ENCODE data around the gene PKD1. TPM values are rescaled to one million over a fixed set of nuclear protein-coding genes. Genes with fewer than 3 reads are reported as not detected.

The PKD1 gene
- total RNA-seq, 1 experiment from 2014 or later, result 58.9 TPM

- no peaks in the 10 kb centered on the region for H3K9me3 ChIP-seq (ENCODE audit: low read length)
- no peak overlapping the region for H3K9ac ChIP-seq (ENCODE audit: low read length)
- peaks cover 18% of the 10 kb centered on the region for H3F3A ChIP-seq (ENCODE audit: low read length, unreplicated experiment)
- no peaks in the 10 kb centered on the region for H3K9me2 ChIP-seq (replicated peaks; ENCODE audit: low read length)
- peaks cover 18% of the 10 kb centered on the region for H3K4me1 ChIP-seq (ENCODE audit: insufficient read depth, low read length)
- H3K36me3 ChIP-seq (ENCODE audit: low read depth, low read length), result no peaks in the 10 kb centered on the region; the same call in 1 of the 2 replicates
- peaks cover 2% of the 10 kb centered on the region for H3K79me2 ChIP-seq (ENCODE audit: low read length)
- no peak for ATAC-seq
- peak overlapping the region; percentile 67; the same call in 1 of the 2 replicates for H3K4me3 ChIP-seq (ENCODE audit: low read length)
- no TSS peak for BruUV-seq (replicated peaks)
- no peak overlapping the region for H3K27ac ChIP-seq (ENCODE audit: low read length)
- TF ChIP-seq EZH2 (IDR thresholded peaks at IDR 0.05; ENCODE audit: low read length, unreplicated experiment) (no peak), CTCF (conservative IDR thresholded peaks at IDR 0.05; ENCODE audit: low read depth, low read length) (no peak), EZH2phosphoT487 (IDR thresholded peaks at IDR 0.05; ENCODE audit: borderline replicate concordance, low read length) (no peak)
- peaks cover 16% of the 10 kb centered on the region for H4K20me1 ChIP-seq (ENCODE audit: low read length)
- no peaks in the 10 kb centered on the region for H3K27me3 ChIP-seq (ENCODE audit: low read length)
- no peak overlapping the region for H2AFZ ChIP-seq (ENCODE audit: low read length)
- POLR2A ChIA-PET (ENCODE audit: unreplicated experiment), result no interaction called here
- CTCF ChIA-PET, result no interaction called here
- DNase-seq, result no peak
- peak overlapping the region; percentile 99; the same call in 1 of the 2 replicates for H3K4me2 ChIP-seq (ENCODE audit: low read length)
- intact Hi-C loops (cut with micrococcal nuclease), result no loop called here
These were observed 11.7 kb upstream of the PKD1 start for GRCh38 chr16:2147378-2147777.

GRCh38 chr16:2145843-2146242 lies 10.1 kb upstream of the PKD1 start:
- Histone ChIP-seq H3K27ac (ENCODE audit: low read length) (no peak overlapping the region), H3K9ac (ENCODE audit: low read length) (no peak overlapping the region), H2AFZ (ENCODE audit: low read length) (no peak overlapping the region), H3K4me1 (ENCODE audit: insufficient read depth, low read length) (peaks cover 7% of the 10 kb centered on the region), H3K27me3 (ENCODE audit: low read length) (no peaks in the 10 kb centered on the region), H3K4me3 (ENCODE audit: low read length) (no peak overlapping the region), H4K20me1 (ENCODE audit: low read length) (peaks cover 1% of the 10 kb centered on the region), H3K79me2 (ENCODE audit: low read length) (no peaks in the 10 kb centered on the region), H3K9me2 (replicated peaks; ENCODE audit: low read length) (no peaks in the 10 kb centered on the region), H3K9me3 (ENCODE audit: low read length) (no peaks in the 10 kb centered on the region), H3K4me2 (ENCODE audit: low read length) (no peak overlapping the region), H3K36me3 (ENCODE audit: low read depth, low read length) (no peaks in the 10 kb centered on the region), H3F3A (ENCODE audit: low read length, unreplicated experiment) (peaks cover 8% of the 10 kb centered on the region)
- ChIA-PET POLR2A (ENCODE audit: unreplicated experiment) (no interaction called here), CTCF (no interaction called here)
- TF ChIP-seq EZH2 (IDR thresholded peaks at IDR 0.05; ENCODE audit: low read length, unreplicated experiment), result no peak
- TF ChIP-seq CTCF (conservative IDR thresholded peaks at IDR 0.05; ENCODE audit: low read depth, low read length), result no peak
- TF ChIP-seq EZH2phosphoT487 (IDR thresholded peaks at IDR 0.05; ENCODE audit: borderline replicate concordance, low read length), result no peak
- BruUV-seq (replicated peaks), result no TSS peak
- intact Hi-C loops (cut with micrococcal nuclease), result no loop called here
- DNase-seq, result no peak
- ATAC-seq, result no peak

- Histone ChIP-seq H3K9me3 (ENCODE audit: low read length) (no peaks in the 10 kb centered on the region), H2AFZ (ENCODE audit: low read length) (no peak overlapping the region), H3K79me2 (ENCODE audit: low read length) (no peaks in the 10 kb centered on the region), H3K4me1 (ENCODE audit: insufficient read depth, low read length) (peaks cover 5% of the 10 kb centered on the region; the same call in 1 of the 2 replicates), H3K4me2 (ENCODE audit: low read length) (no peak overlapping the region), H3K9me2 (replicated peaks; ENCODE audit: low read length) (no peaks in the 10 kb centered on the region), H3K4me3 (ENCODE audit: low read length) (no peak overlapping the region), H3K27ac (ENCODE audit: low read length) (no peak overlapping the region), H3K36me3 (ENCODE audit: low read depth, low read length) (no peaks in the 10 kb centered on the region), H3K27me3 (ENCODE audit: low read length) (no peaks in the 10 kb centered on the region), H4K20me1 (ENCODE audit: low read length) (no peaks in the 10 kb centered on the region), H3F3A (ENCODE audit: low read length, unreplicated experiment) (no peaks in the 10 kb centered on the region), H3K9ac (ENCODE audit: low read length) (no peak overlapping the region)
- ChIA-PET CTCF (no interaction called here), POLR2A (ENCODE audit: unreplicated experiment) (no interaction called here)
- intact Hi-C loops (cut with micrococcal nuclease), result no loop called here
- ATAC-seq, result no peak
- no peak for DNase-seq
- no TSS peak for BruUV-seq (replicated peaks)
- TF ChIP-seq EZH2phosphoT487 (IDR thresholded peaks at IDR 0.05; ENCODE audit: borderline replicate concordance, low read length), result no peak
- TF ChIP-seq EZH2 (IDR thresholded peaks at IDR 0.05; ENCODE audit: low read length, unreplicated experiment), result no peak
- no peak for TF ChIP-seq CTCF (conservative IDR thresholded peaks at IDR 0.05; ENCODE audit: low read depth, low read length)
These were observed 8.3 kb upstream of the PKD1 start for GRCh38 chr16:2143878-2144485.
